IMR-90 (cell line): ENCODE data around the gene MAML2. TPM values are rescaled to one million over a fixed set of nuclear protein-coding genes. Genes with fewer than 3 reads are reported as not detected.

Experiments
- ATAC-seq: fragments of 200-7000 bp; cut with Tn5 transposase; 2 replicates; pipeline ENCODE4 v1.9.1; 2020; ENCODE audit warnings: low read depth, mild to moderate bottlenecking, moderate library complexity
- BruUV-seq: library from RNA; stranded (reverse); fragments of 400-500 nt; replicated peaks from 2 replicates; lab custom pipeline; 2021; lab: Mats Ljungman, UMichigan
- CTCF ChIA-PET: fragments of 300-600 bp; formaldehyde crosslinking; extraction: SDS; loops from one replicate; lab custom pipeline; 2021; ENCODE audit warnings: antibody characterized with exemption; lab: Yijun Ruan, JAX
- POLR2A ChIA-PET: fragments of 300-600 bp; sonication (Branson Sonifier 250); formaldehyde crosslinking; loops from one replicate; lab custom pipeline; 2022; ENCODE audit warnings: antibody characterized with exemption; ENCODE audit not compliant: unreplicated experiment; lab: Charles Lee
- DNase-seq: peaks from one replicate; pipeline ENCODE4 v3.0.0; 2013
- H2AFZ ChIP-seq: replicated peaks from 2 replicates; pipeline ENCODE3; 2013; ENCODE audit warnings: low read length, mild to moderate bottlenecking; ENCODE audit not compliant: poor library complexity
- H2AK5ac ChIP-seq: 2 replicates; pipeline ENCODE4 v1.6.1; 2013; ENCODE audit warnings: low read depth, low read length, inconsistent platforms
- H2AK9ac ChIP-seq: replicated peaks from 2 replicates; pipeline ENCODE3; 2013; ENCODE audit warnings: mild to moderate bottlenecking, low read depth, low read length, moderate library complexity; ENCODE audit not compliant: poor library complexity
- H2BK120ac ChIP-seq: 2 replicates; pipeline ENCODE4 v1.6.1; 2013; ENCODE audit warnings: low read depth, low read length, inconsistent platforms
- H2BK15ac ChIP-seq: 3 replicates; pipeline ENCODE4 v1.6.1; 2013; ENCODE audit warnings: low read depth, low read length, inconsistent platforms
- H2BK20ac ChIP-seq: 2 replicates; pipeline ENCODE4 v1.6.1; 2013; ENCODE audit warnings: low read depth, mild to moderate bottlenecking, inconsistent platforms, low read length, moderate library complexity
- H2BK5ac ChIP-seq: 2 replicates; pipeline ENCODE4 v1.6.1; 2013; ENCODE audit warnings: mild to moderate bottlenecking, low read depth, low read length, inconsistent platforms; ENCODE audit not compliant: poor library complexity, severe bottlenecking
- H3K14ac ChIP-seq: replicated peaks from 2 replicates; pipeline ENCODE4 v1.6.1; 2013; ENCODE audit warnings: low read depth, low read length, inconsistent platforms
- H3K18ac ChIP-seq: 2 replicates; pipeline ENCODE4 v1.6.1; 2013; ENCODE audit warnings: low read depth, low read length, control low read depth
- H3K23ac ChIP-seq: 2 replicates; pipeline ENCODE4 v1.6.1; 2013; ENCODE audit warnings: low read depth, low read length, inconsistent platforms
- H3K27ac ChIP-seq: 2 replicates; pipeline ENCODE4 v1.5.1; 2013; ENCODE audit warnings: mild to moderate bottlenecking, control low read depth, low read length; ENCODE audit not compliant: insufficient read depth
- H3K27me3 ChIP-seq: 2 replicates; pipeline ENCODE4 v1.6.1; 2013; ENCODE audit warnings: low read length; ENCODE audit not compliant: control insufficient read depth, insufficient read depth
- H3K36me3 ChIP-seq: 2 replicates; pipeline ENCODE4 v1.6.1; 2013; ENCODE audit warnings: low read length, mixed read lengths; ENCODE audit not compliant: control insufficient read depth, insufficient read depth
- H3K4ac ChIP-seq: 2 replicates; pipeline ENCODE4 v1.6.1; 2013; ENCODE audit warnings: low read depth, low read length, inconsistent platforms
- H3K4me1 ChIP-seq: 2 replicates; pipeline ENCODE4 v1.6.1; 2013; ENCODE audit warnings: low read length, mixed read lengths; ENCODE audit not compliant: control insufficient read depth, insufficient read depth
- H3K4me2 ChIP-seq: 2 replicates; pipeline ENCODE4 v1.6.1; 2013; ENCODE audit warnings: low read depth, mild to moderate bottlenecking, control low read depth, low read length, moderate library complexity
- H3K4me3 ChIP-seq: 2 replicates; pipeline ENCODE4 v1.5.1; 2013; ENCODE audit warnings: low read depth, mild to moderate bottlenecking, control low read depth, low read length, moderate library complexity; ENCODE audit not compliant: insufficient read depth
- H3K56ac ChIP-seq: 2 replicates; pipeline ENCODE4 v1.6.1; 2013; ENCODE audit warnings: low read length, inconsistent platforms; ENCODE audit not compliant: insufficient read depth; ENCODE audit errors: extremely low read depth
- H3K79me1 ChIP-seq, 2 experiments: 2 replicates each; pipeline ENCODE4 v1.6.1; 2013; ENCODE audit warnings: low read length in 2 of 2, inconsistent platforms in 1 of 2, low read depth in 1 of 2
- H3K9ac ChIP-seq: 2 replicates; pipeline ENCODE4 v1.6.1; 2013; ENCODE audit warnings: low read depth, low read length, control low read depth
- H3K9me1 ChIP-seq: 2 replicates; pipeline ENCODE4 v1.6.1; 2013; ENCODE audit warnings: low read length, inconsistent platforms; ENCODE audit not compliant: insufficient read depth
- H3K9me3 ChIP-seq: 2 replicates; pipeline ENCODE4 v1.6.1; 2013; ENCODE audit warnings: low read length; ENCODE audit not compliant: control insufficient read depth, insufficient read depth
- H4K20me1 ChIP-seq: 2 replicates; pipeline ENCODE4 v1.6.1; 2013; ENCODE audit warnings: low read length, inconsistent platforms; ENCODE audit not compliant: insufficient read depth
- H4K5ac ChIP-seq: 2 replicates; pipeline ENCODE4 v1.6.1; 2013; ENCODE audit warnings: mild to moderate bottlenecking, low read depth, low read length, control low read depth
- H4K8ac ChIP-seq, 2 experiments: 2 replicates each; pipeline ENCODE4 v1.6.1; 2013; ENCODE audit warnings: low read depth in 2 of 2, low read length in 2 of 2, control low read depth in 1 of 2, inconsistent platforms in 1 of 2
- H4K91ac ChIP-seq: 2 replicates; pipeline ENCODE4 v1.6.1; 2013; ENCODE audit warnings: low read depth, low read length, inconsistent platforms; ENCODE audit not compliant: insufficient read depth
- BHLHE40 ChIP-seq: fragments of 150-350 bp; IDR thresholded peaks from 2 replicates; pipeline ENCODE4 v1.6.1; 2016; ENCODE audit warnings: mild to moderate bottlenecking, low read depth, low read length
- CHD1 ChIP-seq: IDR thresholded peaks from 2 replicates; pipeline ENCODE4 v1.6.1; 2012; ENCODE audit warnings: low read depth, low read length, improper control_type of control experiment
- FOS ChIP-seq: fragments of 150-350 bp; IDR thresholded peaks from 2 replicates; pipeline ENCODE4 v1.6.1; 2016; ENCODE audit warnings: low read depth, low read length
- MAFK ChIP-seq: IDR thresholded peaks from 2 replicates; pipeline ENCODE4 v1.6.1; 2012; ENCODE audit warnings: low read depth, low read length, improper control_type of control experiment
- MAZ ChIP-seq: IDR thresholded peaks from 2 replicates; pipeline ENCODE4 v1.6.1; 2012; ENCODE audit warnings: low read depth, mild to moderate bottlenecking, low read length, improper control_type of control experiment, moderate library complexity, borderline replicate concordance
- NFE2L2 ChIP-seq: fragments of 150-350 bp; IDR thresholded peaks from 2 replicates; pipeline ENCODE4 v1.6.1; 2016; ENCODE audit warnings: low read depth, mild to moderate bottlenecking, low read length
- RFX5 ChIP-seq: IDR thresholded peaks from 2 replicates; pipeline ENCODE4 v1.8.0; 2012; ENCODE audit warnings: low read depth, mild to moderate bottlenecking, low read length, moderate library complexity
- WGBS, 2 experiments: methylation state at CpG; one replicate each; pipeline versions ENCODE4 v1.1.5 to v1.1.7; 2013; ENCODE audit warnings: missing lambda C conversion rate in 2 of 2; ENCODE audit not compliant: insufficient read length in 1 of 2; ENCODE audit errors: extremely low coverage in 2 of 2; 5-methylcytosine and 5-hydroxymethylcytosine counted together
- dilution Hi-C: fragments of 300-500 bp; cut with HindIII; formaldehyde crosslinking; loops from one replicate; pipeline ENCODE4 v1.14.3; 2018; ENCODE audit warnings: low sequenced_read_pairs; ENCODE audit not compliant: unreplicated experiment
- in situ Hi-C: fragments of 300-500 bp; cut with MboI; formaldehyde crosslinking; loops from 3 replicates; pipeline ENCODE4 v1.14.3; 2019; ENCODE audit warnings: low sequenced_read_pairs, inconsistent platforms, mixed read lengths
- intact Hi-C: fragments of 100-400 bp; cut with micrococcal nuclease; formaldehyde crosslinking; loops from 2 replicates; pipeline ENCODE4 v1.10.0; 2022
- polyA plus RNA-seq, 3 experiments: library from polyadenylated mRNA; depleted of rRNA; stranded (reverse); fragments of >200 nt; gene quantifications; 2 replicates each; pipeline ENCODE4 v1.2.3, GENCODE V29; 2012; ENCODE audit warnings: low replicate concordance in 1 of 3
- total RNA-seq: library from RNA; depleted of rRNA; stranded (reverse); fragments of >200 nt; gene quantifications from 2 replicates; pipeline ENCODE4 v1.2.3, GENCODE V29; 2012
- TF ChIP-seq, protein P1 (sequence below): conservative IDR thresholded peaks from 2 replicates; pipeline ENCODE4 v1.5.1; 2012; ENCODE audit warnings: mild to moderate bottlenecking, low read depth, low read length, improper control_type of control experiment

The MAML2 gene
- total and polyA plus RNA-seq, 2 of the 4 experiments (the other 2 are of a cell fraction), result 15.0 to 19.5 TPM

DNA sequence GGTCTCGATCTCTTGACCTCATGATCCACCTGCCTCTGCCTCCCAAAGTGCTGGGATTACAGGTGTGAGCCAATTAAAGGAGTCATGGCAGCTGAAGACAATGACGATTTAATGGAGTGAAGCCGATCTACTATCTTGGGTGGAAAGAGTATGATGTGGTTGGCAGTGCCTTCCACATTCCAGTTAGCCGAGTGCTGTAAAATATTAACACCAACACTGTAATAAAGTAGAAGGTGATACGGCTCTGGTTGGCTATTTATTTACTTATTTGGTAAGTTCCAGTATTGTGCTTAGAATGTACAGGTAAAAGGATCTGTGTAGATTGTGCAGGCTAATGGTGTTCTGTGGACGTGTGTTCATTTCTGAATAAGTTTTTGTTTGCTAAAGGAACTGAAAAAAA is 269.5 kb downstream of the MAML2 start:
- dilution Hi-C loops (no loop called here), in situ Hi-C loops (no loop called here), intact Hi-C loops (no loop called here)
- Histone ChIP-seq H2AK5ac (no peak overlapping the region), H4K8ac (no peak overlapping the region), H3K9me1 (peaks cover 5% of the 10 kb centered on the region; the same call in 1 of the 2 replicates), H3K9me3 (no peaks in the 10 kb centered on the region), H4K20me1 (no peaks in the 10 kb centered on the region; the same call in 1 of the 2 replicates), H3K9ac (no peak overlapping the region), H4K91ac (no peak overlapping the region), H3K4me3 (no peak overlapping the region), H3K56ac (no peak overlapping the region), H2BK15ac (no peak overlapping the region), H3K27ac (no peak overlapping the region), H2BK120ac (no peak overlapping the region), H3K4me1 (no peaks in the 10 kb centered on the region; the same call in 1 of the 2 replicates), H2AK9ac (no peak overlapping the region), H3K79me1 (peaks cover 36 to 44% of the 10 kb centered on the region in 2 experiments), H3K23ac (no peak overlapping the region), H3K14ac (no peak overlapping the region), H3K4ac (no peak overlapping the region), H3K18ac (no peak overlapping the region), H3K27me3 (no peaks in the 10 kb centered on the region), H3K36me3 (peaks cover 6% of the 10 kb centered on the region), H3K4me2 (no peak overlapping the region), H2AFZ (no peak overlapping the region), H2BK5ac (no peak overlapping the region), H2BK20ac (no peak overlapping the region), H4K5ac (no peak overlapping the region)
- ChIA-PET POLR2A (no interaction called here), CTCF (no interaction called here)
- no peak for DNase-seq
- ATAC-seq, result no peak
- no CpG with 5 or more reads among the region's 6 CpGs for WGBS, 2 experiments
- no TSS peak for BruUV-seq
- TF ChIP-seq CHD1 (no peak), NFE2L2 (no peak), RFX5 (no peak), MAZ (no peak), FOS (no peak), MAFK (no peak), BHLHE40 (no peak)
- TF ChIP-seq, protein P1, sequence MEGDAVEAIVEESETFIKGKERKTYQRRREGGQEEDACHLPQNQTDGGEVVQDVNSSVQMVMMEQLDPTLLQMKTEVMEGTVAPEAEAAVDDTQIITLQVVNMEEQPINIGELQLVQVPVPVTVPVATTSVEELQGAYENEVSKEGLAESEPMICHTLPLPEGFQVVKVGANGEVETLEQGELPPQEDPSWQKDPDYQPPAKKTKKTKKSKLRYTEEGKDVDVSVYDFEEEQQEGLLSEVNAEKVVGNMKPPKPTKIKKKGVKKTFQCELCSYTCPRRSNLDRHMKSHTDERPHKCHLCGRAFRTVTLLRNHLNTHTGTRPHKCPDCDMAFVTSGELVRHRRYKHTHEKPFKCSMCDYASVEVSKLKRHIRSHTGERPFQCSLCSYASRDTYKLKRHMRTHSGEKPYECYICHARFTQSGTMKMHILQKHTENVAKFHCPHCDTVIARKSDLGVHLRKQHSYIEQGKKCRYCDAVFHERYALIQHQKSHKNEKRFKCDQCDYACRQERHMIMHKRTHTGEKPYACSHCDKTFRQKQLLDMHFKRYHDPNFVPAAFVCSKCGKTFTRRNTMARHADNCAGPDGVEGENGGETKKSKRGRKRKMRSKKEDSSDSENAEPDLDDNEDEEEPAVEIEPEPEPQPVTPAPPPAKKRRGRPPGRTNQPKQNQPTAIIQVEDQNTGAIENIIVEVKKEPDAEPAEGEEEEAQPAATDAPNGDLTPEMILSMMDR, result no peak
